SK-N-SH (cell line): ENCODE measurements around the gene EXOC4.

Experiments
- EZH2phosphoT487 ChIP-seq: fragments of 200-600 bp; sonication (generic); IDR thresholded peaks from 2 replicates; pipeline ENCODE4 v1.6.1; 2017; ENCODE audit warnings: low read depth, mixed run types, mild to moderate bottlenecking, antibody characterized with exemption, moderate library complexity, borderline replicate concordance
- FOXJ3 ChIP-seq: sonication (generic); formaldehyde crosslinking; IDR thresholded peaks from 2 replicates; pipeline ENCODE4 v1.5.1; 2020; ENCODE audit warnings: mild to moderate bottlenecking, missing genetic modification reagents
- GABPA ChIP-seq: IDR thresholded peaks from 2 replicates; pipeline ENCODE4 v1.4.0; 2012; ENCODE audit warnings: low read depth, mild to moderate bottlenecking
- GATA2 ChIP-seq: sonication (generic); formaldehyde crosslinking; IDR thresholded peaks from 2 replicates; pipeline ENCODE4 v1.5.0; 2020; ENCODE audit warnings: mild to moderate bottlenecking, missing genetic modification reagents
- JUND ChIP-seq: IDR thresholded peaks from 2 replicates; pipeline ENCODE4 v1.4.0; 2012
- RCOR1 ChIP-seq: fragments of 150-350 bp; IDR thresholded peaks from 2 replicates; pipeline ENCODE4 v1.6.1; 2017; ENCODE audit warnings: antibody characterized with exemption, low read length
- TF ChIP-seq, protein P1 (sequence below): fragments of 200-600 bp; sonication (generic); IDR thresholded peaks from 2 replicates; pipeline ENCODE4 v1.6.1; 2017; ENCODE audit warnings: antibody characterized with exemption, mild to moderate bottlenecking, moderate library complexity

DNA sequence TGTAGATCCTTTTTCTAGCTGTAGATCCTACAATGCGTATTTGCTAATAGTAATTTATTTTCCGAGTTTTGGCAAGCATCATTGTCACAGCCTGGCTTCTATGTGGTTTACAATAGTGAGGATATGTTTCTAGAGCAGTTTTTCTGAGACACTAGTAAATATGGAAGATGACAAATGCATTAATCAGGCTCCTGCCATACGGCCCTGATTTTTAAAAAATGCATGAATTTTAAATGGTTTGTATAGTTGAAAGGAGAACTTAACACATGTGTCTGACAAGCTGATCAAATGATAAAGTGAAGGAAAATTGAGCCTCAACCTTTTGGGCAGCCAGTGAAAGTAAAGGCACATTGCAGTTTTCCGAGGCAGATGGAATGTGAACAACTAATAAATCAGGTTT lies 354.1 kb downstream of the EXOC4 start:
- TF ChIP-seq RCOR1: no peak
- TF ChIP-seq, protein P1, sequence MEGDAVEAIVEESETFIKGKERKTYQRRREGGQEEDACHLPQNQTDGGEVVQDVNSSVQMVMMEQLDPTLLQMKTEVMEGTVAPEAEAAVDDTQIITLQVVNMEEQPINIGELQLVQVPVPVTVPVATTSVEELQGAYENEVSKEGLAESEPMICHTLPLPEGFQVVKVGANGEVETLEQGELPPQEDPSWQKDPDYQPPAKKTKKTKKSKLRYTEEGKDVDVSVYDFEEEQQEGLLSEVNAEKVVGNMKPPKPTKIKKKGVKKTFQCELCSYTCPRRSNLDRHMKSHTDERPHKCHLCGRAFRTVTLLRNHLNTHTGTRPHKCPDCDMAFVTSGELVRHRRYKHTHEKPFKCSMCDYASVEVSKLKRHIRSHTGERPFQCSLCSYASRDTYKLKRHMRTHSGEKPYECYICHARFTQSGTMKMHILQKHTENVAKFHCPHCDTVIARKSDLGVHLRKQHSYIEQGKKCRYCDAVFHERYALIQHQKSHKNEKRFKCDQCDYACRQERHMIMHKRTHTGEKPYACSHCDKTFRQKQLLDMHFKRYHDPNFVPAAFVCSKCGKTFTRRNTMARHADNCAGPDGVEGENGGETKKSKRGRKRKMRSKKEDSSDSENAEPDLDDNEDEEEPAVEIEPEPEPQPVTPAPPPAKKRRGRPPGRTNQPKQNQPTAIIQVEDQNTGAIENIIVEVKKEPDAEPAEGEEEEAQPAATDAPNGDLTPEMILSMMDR: no peak
- no peak for TF ChIP-seq GABPA
- TF ChIP-seq FOXJ3: no peak
- TF ChIP-seq JUND: no peak
- no peak for TF ChIP-seq EZH2phosphoT487
- no peak for TF ChIP-seq GATA2 (CRISPR knock-in tag)
